ENCODE results near the gene NECTIN4. TPM values are rescaled to one million over a fixed set of nuclear protein-coding genes. Genes with fewer than 3 reads are reported as not detected.

NECTIN4 gene
- total and polyA plus RNA-seq, 10 of the 15 experiments (the other 5 are each of a cell fraction or from before 2014, with no cell fraction given) = 2.8 to 8.7 (median 3.7) TPM

DNA sequence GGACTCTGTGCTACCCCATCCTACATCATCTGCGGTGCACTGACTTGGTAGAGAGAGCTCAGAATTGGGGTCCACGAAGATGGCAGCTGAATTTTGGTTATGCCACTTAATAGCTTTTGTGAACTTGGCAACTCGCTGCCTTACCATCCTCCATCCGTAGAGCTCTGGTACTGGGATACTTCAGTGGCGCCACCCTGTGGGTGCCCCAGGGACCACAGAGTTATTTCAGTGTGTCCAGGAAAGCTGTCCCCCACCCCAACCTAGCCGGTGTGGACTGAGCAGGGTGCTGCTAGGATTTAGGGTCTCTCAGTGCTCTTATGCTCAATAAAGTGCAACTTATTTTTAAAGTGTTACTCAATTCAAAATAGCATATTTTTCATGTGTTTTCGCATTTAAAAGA is 34.6 kb downstream of the NECTIN4 start:
- ChIA-PET CTCF (interaction anchor here (0.8 kb wide), 1 partner anchor 8 kb away, joined by 3 read pairs; no protein-coding TSS in a partner anchor), RAD21 (ENCODE audit: unreplicated experiment) (interaction anchor here (1.2 kb wide), 2 partner anchors 17 to 58 kb away, joined by 3 to 4 read pairs; no protein-coding TSS in a partner anchor), POLR2A (interaction anchor here (1.4 kb wide), 1 partner anchor 17 kb away, joined by 4 read pairs; no protein-coding TSS in a partner anchor), SMC1A (ENCODE audit: uncharacterized antibody, unreplicated experiment) (interaction anchor here (0.9 to 1.3 kb wide), 2 partner anchors 8 to 17 kb away, joined by 3 to 4 read pairs; no protein-coding TSS in a partner anchor)
- Histone ChIP-seq H3K9ac (ENCODE audit: control insufficient read depth, insufficient read depth, low read length) (no peak overlapping the region), H3K27me3 (replicated peaks in 1 of 2; ENCODE audit: control insufficient read depth in 2 of 2, insufficient read depth in 2 of 2, low read length in 1 of 2) (no peaks in the 10 kb centered on the region), H3K4me3 (no peak overlapping the region), H3K79me2 (ENCODE audit: control insufficient read depth, insufficient read depth, low read length) (peaks cover 3% of the 10 kb centered on the region), H3K4me2 (ENCODE audit: control insufficient read depth, insufficient read depth) (no peak overlapping the region), H4K20me1 (ENCODE audit: control insufficient read depth, insufficient read depth) (no peaks in the 10 kb centered on the region), H3K36me3 (ENCODE audit: control insufficient read depth in 2 of 2, insufficient read depth in 2 of 2, low read length in 1 of 2) (peaks cover 32% of the 10 kb centered on the region in 2 experiments), H3K27ac (ENCODE audit: control insufficient read depth, insufficient read depth) (no peak overlapping the region), H3K4me1 (ENCODE audit: control insufficient read depth, insufficient read depth, low read length) (no peaks in the 10 kb centered on the region), H2AFZ (ENCODE audit: control insufficient read depth, low read depth, low read length) (no peak overlapping the region), H3K9me3 (replicated peaks; ENCODE audit: control insufficient read depth, insufficient read depth, low read length) (no peaks in the 10 kb centered on the region)
- WGBS (ENCODE audit: insufficient coverage, insufficient replicate concordance, low lambda C conversion rate, missing lambda C conversion rate) = 78% methylated on average over 7 of the region's 7 CpGs
- ATAC-seq (no peak), FAIRE-seq (no peak), DNase-seq (ENCODE audit: low read depth, low spot score) (no peak)
- in situ Hi-C loops (cut with MboI) (no loop called here), intact Hi-C loops (cut with micrococcal nuclease; ENCODE audit: unreplicated experiment) (no loop called here)
- no TSS peak for BruUV-seq (replicated peaks)
- no peak for TF ChIP-seq ZNF687 (IDR thresholded peaks at IDR 0.05)
- TF ChIP-seq CUX1 (IDR thresholded peaks at IDR 0.05; ENCODE audit: insufficient replicate concordance, low read depth, low read length) = no peak
- no peak for TF ChIP-seq IKZF1 (conservative IDR thresholded peaks at IDR 0.05)
- no peak for TF ChIP-seq RELA (IDR thresholded peaks at IDR 0.05; ENCODE audit: borderline replicate concordance, partially characterized antibody)
- TF ChIP-seq HDAC2 (IDR thresholded peaks at IDR 0.05) = no peak
- no peak for TF ChIP-seq MTA3 (IDR thresholded peaks at IDR 0.05; ENCODE audit: borderline replicate concordance, low read length)
- TF ChIP-seq SMC3 (IDR thresholded peaks at IDR 0.05; ENCODE audit: borderline replicate concordance, low read length) = no peak
- TF ChIP-seq CEBPB (IDR thresholded peaks at IDR 0.05; ENCODE audit: borderline replicate concordance in 1 of 2, low read depth in 2 of 2, low read length in 2 of 2) = no peak
- TF ChIP-seq, protein P1, sequence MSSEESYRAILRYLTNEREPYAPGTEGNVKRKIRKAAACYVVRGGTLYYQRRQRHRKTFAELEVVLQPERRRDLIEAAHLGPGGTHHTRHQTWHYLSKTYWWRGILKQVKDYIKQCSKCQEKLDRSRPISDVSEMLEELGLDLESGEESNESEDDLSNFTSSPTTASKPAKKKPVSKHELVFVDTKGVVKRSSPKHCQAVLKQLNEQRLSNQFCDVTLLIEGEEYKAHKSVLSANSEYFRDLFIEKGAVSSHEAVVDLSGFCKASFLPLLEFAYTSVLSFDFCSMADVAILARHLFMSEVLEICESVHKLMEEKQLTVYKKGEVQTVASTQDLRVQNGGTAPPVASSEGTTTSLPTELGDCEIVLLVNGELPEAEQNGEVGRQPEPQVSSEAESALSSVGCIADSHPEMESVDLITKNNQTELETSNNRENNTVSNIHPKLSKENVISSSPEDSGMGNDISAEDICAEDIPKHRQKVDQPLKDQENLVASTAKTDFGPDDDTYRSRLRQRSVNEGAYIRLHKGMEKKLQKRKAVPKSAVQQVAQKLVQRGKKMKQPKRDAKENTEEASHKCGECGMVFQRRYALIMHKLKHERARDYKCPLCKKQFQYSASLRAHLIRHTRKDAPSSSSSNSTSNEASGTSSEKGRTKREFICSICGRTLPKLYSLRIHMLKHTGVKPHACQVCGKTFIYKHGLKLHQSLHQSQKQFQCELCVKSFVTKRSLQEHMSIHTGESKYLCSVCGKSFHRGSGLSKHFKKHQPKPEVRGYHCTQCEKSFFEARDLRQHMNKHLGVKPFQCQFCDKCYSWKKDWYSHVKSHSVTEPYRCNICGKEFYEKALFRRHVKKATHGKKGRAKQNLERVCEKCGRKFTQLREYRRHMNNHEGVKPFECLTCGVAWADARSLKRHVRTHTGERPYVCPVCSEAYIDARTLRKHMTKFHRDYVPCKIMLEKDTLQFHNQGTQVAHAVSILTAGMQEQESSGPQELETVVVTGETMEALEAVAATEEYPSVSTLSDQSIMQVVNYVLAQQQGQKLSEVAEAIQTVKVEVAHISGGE (CRISPR knock-in tag; IDR thresholded peaks at IDR 0.05) = no peak
- no peak for TF ChIP-seq NR2C1 (IDR thresholded peaks at IDR 0.05)

All from GM12878 (cell line).